ENCODE measurements around the gene RPE.

- TF ChIP-seq, protein P1, sequence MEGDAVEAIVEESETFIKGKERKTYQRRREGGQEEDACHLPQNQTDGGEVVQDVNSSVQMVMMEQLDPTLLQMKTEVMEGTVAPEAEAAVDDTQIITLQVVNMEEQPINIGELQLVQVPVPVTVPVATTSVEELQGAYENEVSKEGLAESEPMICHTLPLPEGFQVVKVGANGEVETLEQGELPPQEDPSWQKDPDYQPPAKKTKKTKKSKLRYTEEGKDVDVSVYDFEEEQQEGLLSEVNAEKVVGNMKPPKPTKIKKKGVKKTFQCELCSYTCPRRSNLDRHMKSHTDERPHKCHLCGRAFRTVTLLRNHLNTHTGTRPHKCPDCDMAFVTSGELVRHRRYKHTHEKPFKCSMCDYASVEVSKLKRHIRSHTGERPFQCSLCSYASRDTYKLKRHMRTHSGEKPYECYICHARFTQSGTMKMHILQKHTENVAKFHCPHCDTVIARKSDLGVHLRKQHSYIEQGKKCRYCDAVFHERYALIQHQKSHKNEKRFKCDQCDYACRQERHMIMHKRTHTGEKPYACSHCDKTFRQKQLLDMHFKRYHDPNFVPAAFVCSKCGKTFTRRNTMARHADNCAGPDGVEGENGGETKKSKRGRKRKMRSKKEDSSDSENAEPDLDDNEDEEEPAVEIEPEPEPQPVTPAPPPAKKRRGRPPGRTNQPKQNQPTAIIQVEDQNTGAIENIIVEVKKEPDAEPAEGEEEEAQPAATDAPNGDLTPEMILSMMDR (IDR thresholded peaks at IDR 0.05; ENCODE audit: insufficient read depth, low read length) = no peak
- TF ChIP-seq POLR2AphosphoS5 (IDR thresholded peaks at IDR 0.05; ENCODE audit: low read depth) (no peak), SPI1 (IDR thresholded peaks at IDR 0.05; ENCODE audit: borderline replicate concordance, low read depth) (no peak), REST (IDR thresholded peaks at IDR 0.05; ENCODE audit: insufficient replicate concordance, low read depth) (no peak)
Observed at GRCh38 chr2:209970271-209970670, 32.2 kb upstream of the RPE start.

Data from HL-60 (cell line).